Neuronal stem cell (in vitro differentiated cells): ENCODE data around the gene F5.

ENCODE experiments used
- DNase-seq: peaks from one replicate; pipeline ENCODE4 v3.0.0-alpha.2; 2013; ENCODE audit warnings: low spot score
- H2AFZ ChIP-seq: one replicate; pipeline ENCODE4 v1.6.1; 2013; ENCODE audit warnings: mild to moderate bottlenecking, low read length, inconsistent platforms
- H2AK5ac ChIP-seq: 2 replicates; pipeline ENCODE4 v1.6.1; 2013; ENCODE audit warnings: low read depth, mild to moderate bottlenecking, inconsistent platforms, low read length, moderate library complexity, mixed read lengths
- H2BK120ac ChIP-seq: 2 replicates; pipeline ENCODE4 v1.6.1; 2013; ENCODE audit warnings: low read depth, mild to moderate bottlenecking, inconsistent platforms, low read length, moderate library complexity, mixed read lengths
- H2BK12ac ChIP-seq: one replicate; pipeline ENCODE4 v1.6.1; 2013; ENCODE audit warnings: low read length, inconsistent platforms
- H2BK15ac ChIP-seq: 2 replicates; pipeline ENCODE4 v1.6.1; 2013; ENCODE audit warnings: mild to moderate bottlenecking, low read length, inconsistent platforms, mixed read lengths
- H2BK5ac ChIP-seq: one replicate; pipeline ENCODE4 v1.6.1; 2013; ENCODE audit warnings: inconsistent platforms, mild to moderate bottlenecking, low read length, moderate library complexity
- H3K14ac ChIP-seq: one replicate; pipeline ENCODE4 v1.6.1; 2013; ENCODE audit warnings: low read length, inconsistent platforms
- H3K18ac ChIP-seq: 2 replicates; pipeline ENCODE4 v1.6.1; 2013; ENCODE audit warnings: low read length, inconsistent platforms
- H3K23ac ChIP-seq: 2 replicates; pipeline ENCODE4 v1.6.1; 2013; ENCODE audit warnings: low read depth, mild to moderate bottlenecking, mixed read lengths, low read length, inconsistent platforms; ENCODE audit not compliant: poor library complexity
- H3K27ac ChIP-seq: replicated peaks from 3 replicates; pipeline ENCODE4 v1.5.1; 2013; ENCODE audit warnings: low read length, inconsistent platforms
- H3K27me3 ChIP-seq, 3 experiments: 2 replicates each; pipeline ENCODE4 v1.6.1; 2013; ENCODE audit warnings: low read length in 3 of 3, mild to moderate bottlenecking in 2 of 3, inconsistent platforms in 1 of 3, low read depth in 1 of 3, mixed read lengths in 1 of 3, moderate library complexity in 1 of 3; ENCODE audit not compliant: control insufficient read depth in 3 of 3, insufficient read depth in 3 of 3
- H3K36me3 ChIP-seq, 2 donors: replicated peaks in 1 of 2; 2 replicates each; pipeline ENCODE4 v1.6.1; 2013; ENCODE audit warnings: low read length in 2 of 2; ENCODE audit not compliant: control insufficient read depth in 2 of 2, insufficient read depth in 2 of 2
- H3K4ac ChIP-seq: 2 replicates; pipeline ENCODE4 v1.6.1; 2013; ENCODE audit warnings: inconsistent platforms, mild to moderate bottlenecking, low read length, moderate library complexity
- H3K4me1 ChIP-seq, 2 donors: 1 replicate in 1 of 2; 2 replicates in 1 of 2; pipeline ENCODE4 v1.6.1; 2013; ENCODE audit warnings: low read length in 2 of 2, low read depth in 1 of 2; ENCODE audit not compliant: control insufficient read depth in 2 of 2, insufficient read depth in 1 of 2
- H3K4me2 ChIP-seq: one replicate; pipeline ENCODE4 v1.6.1; 2013; ENCODE audit warnings: mild to moderate bottlenecking, low read length, inconsistent platforms; ENCODE audit not compliant: insufficient read depth, poor library complexity, severe bottlenecking
- H3K4me3 ChIP-seq, 2 donors: 2 replicates each; pipeline ENCODE4 v1.5.1; 2013; ENCODE audit warnings: low read length in 2 of 2, mild to moderate bottlenecking in 2 of 2, inconsistent platforms in 1 of 2, moderate library complexity in 1 of 2
- H3K79me1 ChIP-seq: one replicate; pipeline ENCODE4 v1.6.1; 2013; ENCODE audit warnings: low read depth, mild to moderate bottlenecking, inconsistent platforms, low read length, moderate library complexity
- H3K9ac ChIP-seq: one replicate; pipeline ENCODE4 v1.6.1; 2013; ENCODE audit warnings: mild to moderate bottlenecking, low read depth, low read length, inconsistent platforms; ENCODE audit not compliant: poor library complexity
- H3K9me3 ChIP-seq, 2 donors: replicated peaks in 1 of 2; 2 replicates each; pipeline versions ENCODE3 to v1.6.1; 2013; ENCODE audit warnings: low read length in 2 of 2, mild to moderate bottlenecking in 2 of 2, inconsistent platforms in 1 of 2, low read depth in 1 of 2, mixed read lengths in 1 of 2, moderate library complexity in 1 of 2; ENCODE audit not compliant: control insufficient read depth in 2 of 2, insufficient read depth in 1 of 2
- H4K8ac ChIP-seq: one replicate; pipeline ENCODE4 v1.6.1; 2013; ENCODE audit warnings: low read depth, mild to moderate bottlenecking, inconsistent platforms, low read length, moderate library complexity
- H4K91ac ChIP-seq: one replicate; pipeline ENCODE4 v1.6.1; 2013; ENCODE audit warnings: low read length, low read depth, mild to moderate bottlenecking, inconsistent platforms; ENCODE audit not compliant: poor library complexity
- WGBS, 2 donors: extraction: QIAGEN DNeasy Blood & Tissue Kit; methylation state at CpG; one replicate each; pipeline ENCODE4 v1.1.7; 2013; ENCODE audit warnings: missing lambda C conversion rate in 2 of 2, mixed read lengths in 1 of 2; ENCODE audit not compliant: insufficient read length in 2 of 2, insufficient replicate concordance in 1 of 2; ENCODE audit errors: extremely low coverage in 2 of 2; 5-methylcytosine and 5-hydroxymethylcytosine counted together

Gene F5

GRCh38 chr1:169472738-169473137 lies 113.5 kb downstream of the F5 start:
- no peak overlapping the region for H4K8ac ChIP-seq
- no peak overlapping the region for H2BK120ac ChIP-seq
- no peaks in the 10 kb centered on the region for H3K79me1 ChIP-seq
- no peak for DNase-seq
- H3K27me3 ChIP-seq = no peaks in the 10 kb centered on the region
- no peak overlapping the region for H3K4ac ChIP-seq
- no peaks in the 10 kb centered on the region for H3K9me3 ChIP-seq
- no peak overlapping the region for H2BK15ac ChIP-seq
- H3K36me3 ChIP-seq = peaks cover 2 to 49% of the 10 kb centered on the region in 2 donors
- H3K4me1 ChIP-seq = peaks cover 0 to 4% of the 10 kb centered on the region in 2 donors
- no peak overlapping the region for H2AFZ ChIP-seq
- H3K18ac ChIP-seq = no peak overlapping the region
- no peak overlapping the region for H3K4me3 ChIP-seq
- H3K14ac ChIP-seq = no peak overlapping the region
- no peak overlapping the region for H2AK5ac ChIP-seq
- no CpG with 5 or more reads among the region's 3 CpGs for WGBS, 2 donors
- H4K91ac ChIP-seq = no peak overlapping the region
- no peak overlapping the region for H2BK5ac ChIP-seq
- H3K27ac ChIP-seq = no peak overlapping the region
- H3K4me2 ChIP-seq = no peak overlapping the region
- no peak overlapping the region for H2BK12ac ChIP-seq
- H3K23ac ChIP-seq = no peak overlapping the region
- H3K9ac ChIP-seq = no peak overlapping the region

GRCh38 chr1:169468982-169469381 lies 117.3 kb downstream of the F5 start:
- no peaks in the 10 kb centered on the region for H3K27me3 ChIP-seq
- no peak for DNase-seq

GRCh38 chr1:169466259-169467230 lies 119.7 kb downstream of the F5 start:
- WGBS, 2 donors = no CpG with 5 or more reads among the region's 8 CpGs

More at GRCh38 chr1:169468982-169469381, 117.3 kb downstream of the F5 start:
- Histone ChIP-seq H3K9me3 (no peaks in the 10 kb centered on the region), H2BK12ac (no peak overlapping the region), H2BK15ac (no peak overlapping the region), H3K4ac (no peak overlapping the region), H2BK120ac (no peak overlapping the region), H3K27ac (no peak overlapping the region), H3K14ac (no peak overlapping the region), H3K36me3 (peaks cover 2 to 52% of the 10 kb centered on the region in 2 donors), H2BK5ac (no peak overlapping the region), H3K9ac (no peak overlapping the region), H3K4me1 (no peaks in the 10 kb centered on the region), H3K18ac (no peak overlapping the region), H2AFZ (no peak overlapping the region), H3K4me2 (no peak overlapping the region), H3K4me3 (no peak overlapping the region), H2AK5ac (no peak overlapping the region), H3K79me1 (no peaks in the 10 kb centered on the region), H4K8ac (no peak overlapping the region), H4K91ac (no peak overlapping the region), H3K23ac (no peak overlapping the region)

GRCh38 chr1:169465281-169465680 lies 121.0 kb downstream of the F5 start:
- Histone ChIP-seq H2AFZ (no peak overlapping the region), H2BK5ac (no peak overlapping the region), H3K4me2 (no peak overlapping the region), H3K14ac (no peak overlapping the region), H4K8ac (no peak overlapping the region), H3K79me1 (no peaks in the 10 kb centered on the region), H3K36me3 (peaks cover 2 to 47% of the 10 kb centered on the region in 2 donors), H3K27ac (no peak overlapping the region), H3K4me3 (no peak overlapping the region), H4K91ac (no peak overlapping the region), H3K18ac (no peak overlapping the region), H3K27me3 (no peaks in the 10 kb centered on the region), H3K23ac (no peak overlapping the region), H2AK5ac (no peak overlapping the region), H3K4me1 (peaks cover 0 to 2% of the 10 kb centered on the region in 2 donors), H2BK120ac (no peak overlapping the region), H3K4ac (no peak overlapping the region), H3K9me3 (no peaks in the 10 kb centered on the region), H2BK12ac (no peak overlapping the region), H2BK15ac (no peak overlapping the region), H3K9ac (no peak overlapping the region)
- no peak for DNase-seq

More at GRCh38 chr1:169466259-169467230, 119.7 kb downstream of the F5 start:
- Histone ChIP-seq H3K18ac (no peak overlapping the region), H4K91ac (no peak overlapping the region), H3K27ac (no peak overlapping the region), H2BK12ac (no peak overlapping the region), H3K79me1 (no peaks in the 10 kb centered on the region), H3K4me3 (no peak overlapping the region), H2BK15ac (no peak overlapping the region), H3K4me1 (no peaks in the 10 kb centered on the region), H2BK120ac (no peak overlapping the region), H3K36me3 (peaks cover 2 to 48% of the 10 kb centered on the region in 2 donors), H2AK5ac (no peak overlapping the region), H4K8ac (no peak overlapping the region), H3K9ac (no peak overlapping the region), H3K23ac (no peak overlapping the region), H3K14ac (no peak overlapping the region), H3K9me3 (no peaks in the 10 kb centered on the region), H2BK5ac (no peak overlapping the region), H3K4me2 (no peak overlapping the region), H2AFZ (no peak overlapping the region), H3K27me3 (no peaks in the 10 kb centered on the region), H3K4ac (no peak overlapping the region)
- no peak for DNase-seq
